AG04449 (cell line): ENCODE data around the gene SORBS2.

ENCODE experiments used
- CTCF ChIA-PET: fragments of 350-600 bp; formaldehyde crosslinking; extraction: SDS; loops from one replicate; lab custom pipeline; 2021; ENCODE audit warnings: antibody characterized with exemption; lab: Yijun Ruan, JAX
- POLR2A ChIA-PET: fragments of 400-600, 350-600 bp; formaldehyde crosslinking; extraction: SDS; loops from one replicate; lab custom pipeline; 2020; ENCODE audit warnings: antibody characterized with exemption, inconsistent platforms; lab: Yijun Ruan, JAX
- DNase-seq: peaks from one replicate; pipeline ENCODE4 v3.0.0-alpha.2; 2010; ENCODE audit warnings: low read depth, low spot score
- H3K4me3 ChIP-seq: 2 replicates; pipeline ENCODE4 v1.5.1; 2011; ENCODE audit warnings: low read depth, mild to moderate bottlenecking, control low read depth, low read length
- TF ChIP-seq, protein P1 (sequence below): IDR thresholded peaks from one replicate; pipeline ENCODE4 v1.5.1; 2011; ENCODE audit warnings: mild to moderate bottlenecking, moderate library complexity, low read length, control low read depth, inconsistent platforms; ENCODE audit not compliant: insufficient read depth; ENCODE audit errors: missing control alignments

Gene SORBS2

DNA sequence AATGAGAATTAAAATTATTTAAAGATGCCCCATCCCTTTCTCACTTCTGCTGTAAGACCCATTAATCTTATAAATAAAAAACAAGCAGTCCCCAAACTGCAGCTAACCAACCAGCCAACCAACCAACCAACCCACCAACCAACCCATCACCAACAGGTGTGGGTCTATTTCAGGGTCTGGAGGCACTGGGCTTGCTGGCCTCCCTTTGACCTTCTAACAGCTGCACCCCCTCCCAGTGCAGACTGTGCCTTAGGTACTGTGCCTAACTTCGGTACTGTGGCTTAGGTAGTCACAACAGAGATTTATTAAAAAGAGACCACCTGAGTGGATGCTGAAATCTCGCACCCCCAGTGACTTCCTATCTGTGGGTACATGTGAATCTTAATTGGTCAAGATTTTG, 128.1 kb downstream of the SORBS2 start:
- CTCF ChIA-PET, result no interaction called here
- POLR2A ChIA-PET, result no interaction called here
- TF ChIP-seq, protein P1, sequence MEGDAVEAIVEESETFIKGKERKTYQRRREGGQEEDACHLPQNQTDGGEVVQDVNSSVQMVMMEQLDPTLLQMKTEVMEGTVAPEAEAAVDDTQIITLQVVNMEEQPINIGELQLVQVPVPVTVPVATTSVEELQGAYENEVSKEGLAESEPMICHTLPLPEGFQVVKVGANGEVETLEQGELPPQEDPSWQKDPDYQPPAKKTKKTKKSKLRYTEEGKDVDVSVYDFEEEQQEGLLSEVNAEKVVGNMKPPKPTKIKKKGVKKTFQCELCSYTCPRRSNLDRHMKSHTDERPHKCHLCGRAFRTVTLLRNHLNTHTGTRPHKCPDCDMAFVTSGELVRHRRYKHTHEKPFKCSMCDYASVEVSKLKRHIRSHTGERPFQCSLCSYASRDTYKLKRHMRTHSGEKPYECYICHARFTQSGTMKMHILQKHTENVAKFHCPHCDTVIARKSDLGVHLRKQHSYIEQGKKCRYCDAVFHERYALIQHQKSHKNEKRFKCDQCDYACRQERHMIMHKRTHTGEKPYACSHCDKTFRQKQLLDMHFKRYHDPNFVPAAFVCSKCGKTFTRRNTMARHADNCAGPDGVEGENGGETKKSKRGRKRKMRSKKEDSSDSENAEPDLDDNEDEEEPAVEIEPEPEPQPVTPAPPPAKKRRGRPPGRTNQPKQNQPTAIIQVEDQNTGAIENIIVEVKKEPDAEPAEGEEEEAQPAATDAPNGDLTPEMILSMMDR, result no peak
- no peak for DNase-seq
- no peak overlapping the region for H3K4me3 ChIP-seq

GRCh38 chr4:185683222-185683621, 128.8 kb downstream of the SORBS2 start:
- ChIA-PET CTCF (no interaction called here), POLR2A (no interaction called here)
- DNase-seq, result no peak
- H3K4me3 ChIP-seq, result no peak overlapping the region
- TF ChIP-seq, protein P1, result no peak

- H3K4me3 ChIP-seq, result no peak overlapping the region
- TF ChIP-seq, protein P1, result no peak
- DNase-seq, result peak; percentile 5
- ChIA-PET CTCF (interaction anchor here (1.0 kb wide), 1 partner anchor 12 kb away, joined by 3 read pairs; no protein-coding TSS in a partner anchor), POLR2A (no interaction called here)
These were observed 129.8 kb downstream of the SORBS2 start for GRCh38 chr4:185682236-185682635.

DNA sequence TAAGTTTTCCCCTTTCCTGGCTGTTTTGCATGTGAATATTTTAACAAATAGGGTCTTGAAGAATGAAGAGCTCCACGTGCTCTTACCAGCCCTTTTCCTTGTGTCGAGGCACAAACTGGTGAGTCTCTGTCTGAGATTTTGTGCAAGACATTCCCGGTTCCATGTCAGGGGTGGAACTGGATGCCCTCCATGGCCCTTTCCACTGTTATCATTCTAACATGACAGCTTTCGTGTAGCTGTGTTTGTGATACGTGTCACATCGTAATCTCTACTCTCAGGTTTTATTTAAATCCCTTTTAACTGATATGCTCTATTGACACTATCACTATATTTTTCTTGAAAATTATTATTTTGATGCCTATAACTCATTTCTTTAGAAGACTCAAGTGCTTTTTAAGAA, 130.4 kb downstream of the SORBS2 start:
- TF ChIP-seq, protein P1, result no peak
- H3K4me3 ChIP-seq, result no peak overlapping the region
- DNase-seq, result no peak
- ChIA-PET POLR2A (no interaction called here), CTCF (interaction anchor here (1.0 kb wide), 1 partner anchor 11 kb away, joined by 3 read pairs; no protein-coding TSS in a partner anchor)

- ChIA-PET CTCF (no interaction called here), POLR2A (no interaction called here)
- H3K4me3 ChIP-seq, result no peak overlapping the region
- TF ChIP-seq, protein P1, result no peak
- no peak for DNase-seq
These were observed 131.4 kb downstream of the SORBS2 start for GRCh38 chr4:185680617-185681016.

- ChIA-PET CTCF (no interaction called here), POLR2A (no interaction called here)
- TF ChIP-seq, protein P1, result no peak
- no peak overlapping the region for H3K4me3 ChIP-seq
- no peak for DNase-seq
These were observed 132.5 kb downstream of the SORBS2 start for GRCh38 chr4:185679523-185679922.
